ENCODE data around the gene HPDL. TPM values are rescaled to one million over a fixed set of nuclear protein-coding genes. Genes with fewer than 3 reads are reported as not detected.

HPDL gene
- total RNA-seq, 1 donor = 22.9 TPM

- DNase-seq (ENCODE audit: low read depth in 2 of 3, low spot score in 2 of 3) = no peak
These were observed 5.3 kb upstream of the HPDL start for GRCh38 chr1:45321444-45321843.

GRCh38 chr1:45322486-45323040 lies 4.1 kb upstream of the HPDL start:
- no peak for DNase-seq (ENCODE audit: low read depth in 2 of 3, low spot score in 2 of 3)

GRCh38 chr1:45325851-45326506 lies 716 bp upstream of the HPDL start:
- no peak for DNase-seq (ENCODE audit: low read depth in 2 of 3, low spot score in 2 of 3)

GRCh38 chr1:45327644-45328515 lies 1.2 kb downstream of the HPDL start:
- DNase-seq (ENCODE audit: low read depth in 2 of 3, low spot score in 2 of 3) = no peak

- no peak for DNase-seq (ENCODE audit: low read depth in 2 of 3, low spot score in 2 of 3)
These were observed 2.0 kb downstream of the HPDL start for GRCh38 chr1:45328680-45329079.

- DNase-seq (ENCODE audit: low read depth in 2 of 3, low spot score in 2 of 3) = no peak
These were observed 2.8 kb downstream of the HPDL start for GRCh38 chr1:45329445-45329844.

- no peak for DNase-seq (ENCODE audit: low read depth in 2 of 3, low spot score in 2 of 3)
These were observed 5.0 kb downstream of the HPDL start for GRCh38 chr1:45331436-45332345.

GRCh38 chr1:45332346-45332720 lies 5.6 kb downstream of the HPDL start:
- DNase-seq (ENCODE audit: low read depth in 2 of 3, low spot score in 2 of 3) = no peak

- peak in 1 of 3 donors; percentile 55 for DNase-seq (ENCODE audit: low read depth in 2 of 3, low spot score in 2 of 3)
These were observed 7.9 kb downstream of the HPDL start for GRCh38 chr1:45334308-45335245.

- no peak for DNase-seq (ENCODE audit: low read depth in 2 of 3, low spot score in 2 of 3)
These were observed 9.2 kb downstream of the HPDL start for GRCh38 chr1:45335855-45336324.

GRCh38 chr1:45337630-45338325 lies 11.1 kb downstream of the HPDL start:
- no peak for DNase-seq (ENCODE audit: low read depth in 2 of 3, low spot score in 2 of 3)

GRCh38 chr1:45339789-45340558 lies 13.3 kb downstream of the HPDL start, which contains the start of the genes MUTYH and TOE1:
TSS of gene MUTYH (minus strand) at chr1:45340440. CDS start at chr1:45334505, 5,935 bp downstream.
TSS of gene TOE1 (plus strand) at chr1:45340170. CDS start at chr1:45340253, 83 bp downstream.
- peak; percentile 81 to 93 (median 90) for DNase-seq (ENCODE audit: low read depth in 2 of 3, low spot score in 2 of 3)

- DNase-seq (ENCODE audit: low read depth in 2 of 3, low spot score in 2 of 3) = peak in 1 of 3 donors; percentile 9
These were observed 14.2 kb downstream of the HPDL start for GRCh38 chr1:45340816-45341466.

- no peak for DNase-seq (ENCODE audit: low read depth in 2 of 3, low spot score in 2 of 3)
These were observed 17.8 kb downstream of the HPDL start for GRCh38 chr1:45344499-45344898.

- DNase-seq (ENCODE audit: low read depth in 2 of 3, low spot score in 2 of 3) = no peak
These were observed 18.3 kb downstream of the HPDL start for GRCh38 chr1:45345014-45345413.

- DNase-seq (ENCODE audit: low read depth in 2 of 3, low spot score in 2 of 3) = no peak
These were observed 19.8 kb downstream of the HPDL start for GRCh38 chr1:45346473-45346872.

- DNase-seq (ENCODE audit: low read depth in 2 of 3, low spot score in 2 of 3) = no peak
These were observed 21.3 kb downstream of the HPDL start for GRCh38 chr1:45348020-45348419.

Data from hematopoietic multipotent progenitor cell (in vitro differentiated cells).